ENCODE results near the gene GFOD1.

GFOD1 gene

DNA sequence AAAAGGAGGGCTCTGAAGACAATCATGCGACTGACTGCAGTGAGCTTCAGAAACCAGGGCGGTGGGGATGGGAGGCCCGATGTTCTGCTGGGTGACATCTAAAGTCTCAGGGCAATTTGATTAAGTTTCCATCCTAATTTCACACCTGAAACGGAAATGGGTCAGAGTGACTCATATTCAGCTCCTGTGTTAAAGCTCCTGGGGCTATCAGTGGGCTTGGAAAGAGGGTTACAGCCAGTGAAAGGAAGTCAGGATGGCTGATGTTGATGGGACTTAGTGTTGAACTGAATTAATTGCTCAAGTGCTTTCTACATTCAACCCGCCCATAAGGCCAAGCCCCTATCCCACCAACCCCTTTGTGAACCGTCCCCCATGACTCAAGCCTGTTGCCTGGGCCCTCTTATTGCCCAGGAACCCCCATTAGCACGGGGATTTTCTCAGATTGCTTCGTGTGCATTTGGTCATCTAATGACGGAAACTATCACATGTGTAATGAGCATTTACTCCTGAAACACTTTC, 112.0 kb downstream of the GFOD1 start:
- no peak for DNase-seq (ENCODE audit: low spot score)

DNA sequence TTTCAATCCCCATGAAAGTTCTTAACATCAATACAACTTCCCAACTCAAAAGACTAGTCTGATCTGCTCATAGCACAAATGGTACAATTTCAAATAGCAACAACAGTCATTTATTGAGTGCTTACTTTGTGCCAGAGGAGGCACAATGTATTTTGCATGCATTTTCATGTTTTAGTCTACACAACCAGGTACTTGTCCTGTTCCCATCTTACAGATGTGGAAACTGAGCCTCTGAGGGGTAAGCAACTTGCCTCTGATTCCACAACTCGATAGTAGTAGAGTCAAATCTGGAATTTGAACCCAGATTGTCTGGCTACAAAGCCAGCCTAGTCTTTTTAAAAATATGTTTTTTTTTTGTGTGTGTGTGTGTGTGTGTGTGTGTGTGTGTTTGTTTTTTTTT, 113.5 kb downstream of the GFOD1 start:
- no peak for DNase-seq (ENCODE audit: low spot score)

DNA sequence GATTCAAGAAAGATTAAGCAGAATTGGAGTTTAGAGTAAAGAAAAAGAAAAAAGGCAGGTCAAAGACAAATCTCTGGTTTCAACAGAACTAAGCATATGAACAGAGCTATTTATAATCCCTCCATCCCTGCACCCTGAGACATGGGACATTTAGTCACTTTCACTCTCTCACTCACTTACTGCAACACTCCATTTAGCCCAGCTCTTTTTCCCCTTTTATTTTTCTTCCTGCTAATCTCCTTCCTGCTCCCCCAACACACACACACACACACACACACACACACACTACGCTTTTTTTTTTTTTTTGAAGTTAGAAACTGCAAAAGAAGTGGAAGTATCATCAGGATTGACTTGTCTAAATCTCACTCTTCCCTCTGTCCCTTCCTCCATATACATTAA, 113.9 kb downstream of the GFOD1 start:
- DNase-seq (ENCODE audit: low spot score): no peak

DNA sequence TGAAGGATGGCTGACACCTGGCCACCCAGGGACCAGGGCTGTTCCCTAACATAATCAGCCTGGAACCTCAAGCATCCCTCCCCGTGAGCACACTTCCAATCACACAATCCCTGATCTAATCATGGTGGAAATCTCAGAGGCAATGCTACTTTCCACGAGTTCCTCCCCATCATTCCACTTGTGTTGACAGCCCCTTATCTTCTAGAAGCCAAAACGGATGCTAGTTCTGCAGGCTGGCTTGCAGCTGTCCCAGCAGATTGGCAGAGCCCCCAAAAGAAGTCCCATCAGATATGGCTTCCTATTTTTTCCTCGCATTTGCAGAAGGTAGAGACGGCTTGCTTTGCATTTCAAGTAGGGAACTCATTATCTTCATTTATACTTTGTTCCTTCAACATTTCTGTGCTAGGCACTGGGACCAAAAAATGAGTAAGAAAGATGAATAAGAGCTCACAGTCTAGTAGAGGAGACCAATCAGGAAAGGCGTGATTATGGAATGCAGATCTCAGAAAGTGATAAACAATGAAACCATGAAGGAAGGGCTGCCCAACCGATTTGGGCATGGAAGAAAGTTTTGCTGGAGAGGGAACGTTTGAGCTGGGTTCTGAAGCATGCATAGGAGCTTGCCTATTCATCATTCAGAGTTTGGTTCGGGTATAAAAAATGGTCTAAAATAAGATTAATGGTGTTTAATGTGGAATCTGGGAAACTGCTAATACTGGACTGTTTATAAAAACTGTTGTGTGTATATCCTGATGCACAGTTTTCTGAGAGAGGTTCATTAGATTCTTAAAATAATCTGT, 114.5 kb downstream of the GFOD1 start:
- DNase-seq (ENCODE audit: low spot score): no peak

DNA sequence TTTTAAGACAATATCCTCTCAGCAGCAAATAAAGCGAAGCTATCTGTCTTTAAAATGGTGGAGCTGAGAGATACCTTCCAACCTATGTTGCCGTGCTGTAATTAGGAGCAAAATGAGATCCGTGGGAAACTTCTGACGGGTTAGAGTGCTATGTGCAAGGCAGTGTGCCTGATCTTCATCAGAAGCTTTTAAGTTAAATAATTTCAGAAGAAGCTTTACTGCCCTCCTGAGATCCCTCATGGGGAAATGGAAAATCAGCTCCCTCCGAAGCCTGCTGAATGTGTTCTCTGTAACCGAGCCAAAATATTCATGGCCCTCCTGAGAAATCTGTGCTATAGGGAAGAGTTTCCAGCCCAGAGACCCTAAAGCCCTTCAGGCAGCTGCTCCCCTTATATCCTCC, 115.3 kb downstream of the GFOD1 start:
- no peak for DNase-seq (ENCODE audit: low spot score)

DNA sequence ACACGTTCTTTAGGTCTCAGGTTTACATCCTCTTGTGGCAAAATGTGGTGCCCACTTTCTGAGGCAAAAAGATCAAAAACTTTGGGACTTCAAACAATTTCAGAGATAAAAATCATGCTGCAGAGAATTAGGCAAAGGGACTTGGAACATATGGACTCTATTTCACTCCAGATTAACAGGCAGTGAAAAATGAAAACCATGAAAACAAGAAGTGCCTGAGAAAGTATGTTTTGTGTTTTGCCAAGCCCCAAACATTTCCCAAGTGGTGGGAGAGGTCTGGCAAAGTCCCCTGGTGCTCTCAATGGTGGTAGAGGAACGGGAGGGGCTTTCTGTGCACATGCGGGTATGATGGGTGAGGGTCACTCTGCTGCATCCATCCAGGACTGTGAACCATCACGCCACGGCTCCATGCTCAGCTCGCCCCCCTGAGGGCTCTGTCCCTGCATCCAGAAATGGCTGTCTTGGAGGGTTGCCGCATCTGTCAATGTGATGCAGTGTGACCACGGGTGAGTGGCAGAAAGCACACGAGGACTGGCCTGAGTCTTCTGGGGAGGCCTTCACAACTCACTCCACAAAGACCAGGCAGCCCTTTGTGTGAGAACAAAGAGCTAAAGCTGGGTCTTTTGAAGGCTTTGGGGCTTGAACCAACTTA, 115.9 kb downstream of the GFOD1 start:
- DNase-seq (ENCODE audit: low spot score): no peak

DNA sequence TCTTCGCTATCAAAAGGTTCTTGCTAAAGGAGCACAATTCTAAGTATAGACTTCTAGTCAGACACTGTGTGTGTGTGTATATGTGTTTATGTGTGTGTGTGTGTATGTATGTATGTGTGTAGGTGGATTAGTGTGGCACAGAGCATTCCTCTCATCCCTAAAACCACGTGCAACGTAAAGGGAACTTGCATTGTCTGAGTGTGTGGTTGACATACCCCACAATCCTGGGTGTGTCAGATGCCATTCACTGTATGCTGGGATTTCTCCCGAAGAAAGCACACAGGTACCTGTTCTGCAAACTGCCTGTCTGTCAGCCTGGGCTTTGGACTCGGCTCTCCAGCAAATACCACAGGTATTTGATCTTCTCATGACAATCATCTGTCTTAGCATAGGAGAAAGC, 116.8 kb downstream of the GFOD1 start:
- DNase-seq (ENCODE audit: low spot score): no peak

DNA sequence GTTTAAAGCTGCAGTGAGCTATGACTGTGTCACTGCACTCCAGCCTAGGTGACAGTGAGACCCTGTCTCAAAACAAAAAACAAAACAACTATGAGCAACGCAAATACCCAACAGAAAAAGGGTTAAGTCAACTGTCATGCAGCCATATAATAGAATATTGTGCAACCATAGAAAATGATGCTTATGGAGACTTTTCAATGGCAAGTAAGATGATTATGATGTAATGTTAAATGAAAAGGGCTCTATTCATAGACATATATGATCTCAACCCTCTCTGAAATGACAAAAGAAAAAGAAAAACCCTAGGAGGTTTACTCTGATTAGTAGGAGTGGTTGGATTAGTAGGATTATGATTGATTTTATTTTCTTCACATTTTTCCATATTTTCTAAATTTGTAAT, 117.8 kb downstream of the GFOD1 start:
- DNase-seq (ENCODE audit: low spot score): no peak

DNA sequence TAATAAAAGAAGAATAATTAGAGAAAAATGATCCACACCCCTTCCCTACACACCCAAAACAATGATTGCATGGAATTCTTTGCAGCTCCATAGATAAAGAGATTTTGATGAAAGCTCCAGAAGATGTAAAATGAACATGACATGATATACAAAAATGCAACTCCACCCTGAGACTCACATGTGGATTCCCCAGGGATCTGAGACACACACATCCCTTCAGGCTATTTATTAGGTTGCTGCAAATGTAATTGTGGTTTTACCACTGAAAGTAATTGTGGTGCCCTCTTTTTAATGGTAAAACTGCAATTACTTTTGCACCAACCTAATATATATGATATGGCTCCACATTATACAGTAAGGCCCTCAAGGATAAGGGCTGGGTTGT, 118.7 kb downstream of the GFOD1 start:
- no peak for DNase-seq (ENCODE audit: low spot score)

DNA sequence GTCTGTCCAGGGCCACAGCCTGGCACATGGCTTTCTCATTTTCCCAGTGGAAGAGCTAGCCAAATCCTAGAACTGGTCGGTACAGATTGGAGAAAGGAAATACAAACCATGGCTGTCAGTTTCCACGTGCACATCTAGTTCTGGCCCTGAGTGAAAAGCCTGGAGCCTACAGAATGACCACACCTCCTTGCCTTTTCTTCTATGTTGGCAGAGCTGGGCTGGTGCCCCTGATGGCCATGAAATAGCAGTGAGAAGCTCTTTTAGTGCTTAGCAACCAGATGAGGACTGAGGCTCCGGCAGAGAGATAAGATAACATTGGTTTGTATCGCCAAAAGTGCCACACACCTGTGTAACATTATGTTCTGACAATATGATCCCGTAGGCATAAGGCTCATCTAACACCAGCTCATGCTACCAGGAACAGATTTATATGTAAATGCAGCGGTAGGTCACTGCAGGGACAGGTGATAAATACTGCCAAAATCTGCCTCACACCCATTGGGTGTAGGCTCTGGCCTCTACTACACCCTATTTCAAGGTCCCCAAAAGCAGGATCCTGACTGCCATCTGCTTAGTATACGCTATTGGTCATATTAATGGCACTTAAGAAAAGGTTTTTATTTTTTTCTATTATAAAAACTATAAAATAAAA, 119.2 kb downstream of the GFOD1 start:
- no peak for DNase-seq (ENCODE audit: low spot score)

DNA sequence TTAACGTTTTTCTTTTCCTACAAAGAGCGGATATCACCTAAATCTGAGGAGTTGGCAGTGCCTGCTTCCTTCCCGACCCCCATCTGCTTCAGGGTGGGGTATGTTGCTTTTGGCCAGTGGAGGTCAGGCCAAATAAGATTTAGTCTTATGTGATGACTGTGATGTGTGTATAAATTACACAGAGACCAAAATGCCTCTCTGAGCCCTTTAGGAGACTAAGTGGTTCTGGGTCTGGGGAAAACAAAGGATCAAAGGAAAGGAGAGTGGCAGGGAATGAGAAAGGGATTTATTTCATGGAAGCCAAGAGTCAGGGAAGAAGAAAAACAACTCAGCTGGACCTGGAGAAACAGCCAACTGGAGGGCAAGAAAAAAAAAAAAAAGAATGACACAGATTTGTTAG, 120.0 kb downstream of the GFOD1 start:
- DNase-seq (ENCODE audit: low spot score): no peak

DNA sequence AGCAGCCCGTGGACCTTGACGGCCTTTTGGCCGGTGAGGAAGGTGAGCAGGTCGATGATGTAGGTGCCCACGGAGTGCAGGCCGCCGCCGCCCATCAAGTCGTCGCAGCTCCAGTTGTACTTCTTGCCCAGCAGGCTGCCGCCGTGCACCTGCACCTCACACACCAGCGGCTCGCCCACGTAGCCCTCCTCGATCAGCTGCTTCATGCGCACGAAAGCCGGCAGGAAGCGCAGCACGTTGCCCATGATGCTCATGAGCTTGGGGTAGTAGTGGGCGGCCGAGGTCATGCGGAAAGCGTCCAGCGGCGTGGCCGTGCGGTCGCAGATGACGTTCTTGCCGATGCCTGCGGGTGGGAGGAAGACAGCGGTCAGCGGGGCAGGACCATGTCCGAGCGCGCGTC, 122.1 kb downstream of the GFOD1 start:
- no peak for DNase-seq (ENCODE audit: low spot score)

DNA sequence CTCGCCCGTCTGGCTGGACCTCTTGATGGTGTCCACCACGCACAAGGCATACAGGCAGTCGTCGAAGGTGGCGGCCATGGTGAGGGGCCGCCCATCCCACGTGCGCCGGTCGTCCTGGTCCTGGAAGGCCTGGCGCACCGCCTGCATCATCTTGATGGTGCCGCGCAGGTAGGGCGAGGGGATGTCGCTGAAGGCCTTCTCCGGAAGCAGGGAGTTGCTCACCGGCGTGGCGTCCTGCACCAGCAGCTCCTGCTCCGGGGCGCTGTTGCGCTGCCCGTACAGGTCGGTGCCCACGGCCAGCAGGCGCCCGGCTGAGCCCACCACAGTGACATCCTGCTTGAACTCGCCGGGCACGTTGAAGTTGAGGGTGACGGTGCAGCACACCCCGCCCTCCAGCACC, 122.6 kb downstream of the GFOD1 start:
- DNase-seq (ENCODE audit: low spot score): no peak

DNA sequence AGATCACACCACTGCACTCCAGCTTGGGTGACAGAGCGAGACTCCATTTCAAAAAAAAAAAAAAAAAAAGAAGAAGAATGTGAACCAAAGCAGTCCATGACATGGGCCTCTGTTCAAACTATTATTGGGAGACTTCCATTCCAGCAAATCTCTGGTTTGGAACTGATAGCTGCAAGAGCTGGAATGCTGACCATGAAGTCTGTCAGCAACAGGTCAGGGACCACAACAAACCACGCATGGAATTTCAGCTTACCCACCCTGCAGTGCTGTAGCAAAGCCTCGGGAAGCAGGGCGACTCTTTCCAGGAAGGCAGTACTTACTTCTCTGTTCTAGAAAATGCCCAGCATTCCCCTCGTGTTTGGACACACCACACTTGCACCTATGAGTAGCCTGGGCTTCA, 125.0 kb downstream of the GFOD1 start:
- no peak for DNase-seq (ENCODE audit: low spot score)

DNA sequence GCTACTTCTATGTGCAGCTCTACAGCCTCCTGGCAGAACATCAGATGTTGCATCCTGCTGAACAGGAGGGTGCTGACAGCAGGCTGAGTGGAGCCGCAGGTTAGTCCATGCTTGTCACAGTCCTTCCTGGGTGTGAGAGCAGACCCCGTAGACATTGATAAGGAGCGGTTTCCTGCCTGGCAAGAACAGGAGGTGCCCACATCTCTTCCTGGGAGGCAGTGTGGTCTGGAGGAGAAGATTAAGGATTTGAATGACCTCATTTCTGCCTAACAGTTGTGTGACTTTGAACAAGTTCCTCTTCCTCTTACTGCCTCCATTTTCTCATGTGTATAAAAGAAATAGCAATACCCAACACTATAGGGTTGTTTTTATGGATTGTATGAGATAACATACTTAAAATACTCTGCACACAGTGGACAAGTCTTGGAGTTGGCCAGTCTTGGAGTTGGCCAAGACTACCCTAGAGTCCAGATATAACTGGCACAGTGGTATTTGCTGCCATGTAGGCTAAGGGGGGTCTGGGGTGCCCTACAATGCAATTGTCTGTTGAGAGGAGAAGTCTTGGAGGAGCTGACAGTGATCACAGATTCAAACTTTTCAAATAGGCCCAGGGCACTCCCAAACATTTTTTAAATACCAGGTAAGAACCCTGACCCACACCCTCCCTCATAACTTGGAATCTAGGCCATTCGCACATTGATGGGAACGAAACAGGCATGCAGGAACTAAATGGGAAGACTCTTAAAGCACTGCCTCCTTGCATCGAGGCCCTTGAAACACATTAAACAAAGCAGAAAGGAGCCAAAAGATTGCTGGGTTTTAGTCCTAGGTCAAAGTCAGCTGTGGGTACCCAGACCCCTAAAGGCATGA, 126.5 kb downstream of the GFOD1 start:
- no peak for DNase-seq (ENCODE audit: low spot score)

DNA sequence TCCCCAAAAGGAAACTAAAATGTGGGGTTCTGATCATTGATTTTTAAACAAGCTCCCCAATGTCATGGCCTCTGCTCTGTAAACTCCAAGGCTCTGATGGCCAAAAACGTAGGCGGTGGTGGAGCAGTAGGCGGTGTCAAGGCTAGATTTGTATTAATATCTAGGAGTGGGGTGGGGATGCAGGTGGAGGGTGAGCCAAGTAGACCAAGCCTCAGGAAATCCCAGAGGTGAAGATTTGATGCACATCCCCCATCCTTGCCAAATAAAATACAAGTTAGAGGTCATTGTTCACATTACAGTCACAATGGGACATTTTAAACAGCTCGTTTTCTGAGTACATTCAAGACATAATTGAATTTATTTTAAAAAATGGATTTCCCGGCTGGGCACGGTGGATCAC, 128.1 kb downstream of the GFOD1 start:
- no peak for DNase-seq (ENCODE audit: low spot score)

DNA sequence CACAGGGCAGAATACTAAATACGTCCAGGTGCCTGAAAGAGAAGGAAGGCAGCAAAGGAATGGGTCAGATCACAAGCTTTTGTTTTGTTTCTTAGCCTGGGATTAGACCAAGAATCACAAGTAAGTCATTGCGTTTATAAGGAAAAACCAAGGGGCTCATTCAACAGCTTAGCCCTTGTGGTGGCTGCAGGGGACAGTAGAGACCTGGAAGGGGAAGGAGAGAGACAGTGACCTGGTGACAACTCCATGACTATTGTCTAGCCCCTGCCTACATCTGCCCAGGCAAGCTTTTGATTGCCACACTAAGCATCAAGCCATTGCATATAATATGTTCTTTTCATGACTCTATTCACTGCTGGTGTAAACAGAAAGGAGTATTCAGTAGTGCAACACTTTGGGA, 128.9 kb downstream of the GFOD1 start:
- no peak for DNase-seq (ENCODE audit: low spot score)

DNA sequence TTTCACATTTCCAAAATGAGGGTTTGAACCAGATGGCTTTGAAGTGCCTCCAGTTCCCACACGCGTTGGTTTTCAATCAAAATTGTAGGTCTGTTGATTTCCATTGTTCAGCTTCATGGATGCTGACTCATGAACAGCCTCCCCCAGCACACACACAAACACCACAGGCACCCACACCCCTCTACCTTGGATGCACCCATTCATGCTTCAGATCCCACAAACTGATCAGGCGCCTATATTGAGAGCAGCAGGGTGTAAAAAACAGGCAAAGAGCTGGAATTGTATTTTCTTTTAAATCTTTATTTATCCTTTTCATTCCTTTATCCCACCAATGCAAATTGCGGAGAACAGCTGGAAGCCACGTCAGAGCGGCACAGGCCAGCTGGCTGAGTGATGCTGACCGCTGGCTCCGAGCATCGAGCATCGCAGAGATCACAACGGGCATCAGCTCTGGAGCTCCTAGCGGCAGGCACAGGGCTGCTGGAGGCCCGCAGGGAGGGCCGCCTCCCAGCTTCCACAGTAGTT, 129.8 kb downstream of the GFOD1 start:
- DNase-seq (ENCODE audit: low spot score): peak; percentile 81

DNA sequence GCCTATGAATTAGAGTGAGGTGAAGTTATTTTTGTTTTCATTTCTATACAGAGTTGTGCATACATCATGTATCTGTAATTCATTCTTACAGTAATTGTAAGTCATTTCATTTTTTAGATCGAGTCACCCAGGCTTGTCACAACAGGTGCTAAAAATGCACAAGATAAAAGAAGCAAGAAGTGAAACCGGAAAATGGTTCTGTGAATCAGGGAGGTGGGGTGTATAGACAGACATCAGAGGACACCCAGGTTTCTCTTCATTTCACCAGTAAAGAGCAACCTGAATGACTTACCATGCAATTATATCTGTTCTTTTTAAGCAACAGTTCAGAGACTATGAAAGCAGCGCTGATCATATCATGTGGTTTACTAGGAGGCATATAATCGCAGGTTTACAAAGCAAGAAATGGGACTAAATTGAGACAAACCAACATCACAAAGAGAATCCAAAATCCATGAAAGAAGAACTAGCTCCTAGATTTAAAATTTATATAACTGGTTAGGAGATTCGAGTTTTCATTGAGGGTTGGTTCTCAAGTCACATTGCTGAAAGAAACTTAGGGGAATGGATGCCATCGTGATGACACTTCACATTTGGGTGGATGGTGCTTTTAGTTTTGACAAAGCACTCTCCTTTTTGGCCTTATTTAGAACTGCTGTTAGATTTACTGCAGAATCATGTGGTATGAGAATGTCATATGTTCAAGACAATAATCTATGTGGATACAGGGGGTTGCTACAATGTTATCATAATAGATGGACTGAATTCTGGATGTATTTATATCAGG, 131.2 kb downstream of the GFOD1 start:
- DNase-seq (ENCODE audit: low spot score): no peak

DNA sequence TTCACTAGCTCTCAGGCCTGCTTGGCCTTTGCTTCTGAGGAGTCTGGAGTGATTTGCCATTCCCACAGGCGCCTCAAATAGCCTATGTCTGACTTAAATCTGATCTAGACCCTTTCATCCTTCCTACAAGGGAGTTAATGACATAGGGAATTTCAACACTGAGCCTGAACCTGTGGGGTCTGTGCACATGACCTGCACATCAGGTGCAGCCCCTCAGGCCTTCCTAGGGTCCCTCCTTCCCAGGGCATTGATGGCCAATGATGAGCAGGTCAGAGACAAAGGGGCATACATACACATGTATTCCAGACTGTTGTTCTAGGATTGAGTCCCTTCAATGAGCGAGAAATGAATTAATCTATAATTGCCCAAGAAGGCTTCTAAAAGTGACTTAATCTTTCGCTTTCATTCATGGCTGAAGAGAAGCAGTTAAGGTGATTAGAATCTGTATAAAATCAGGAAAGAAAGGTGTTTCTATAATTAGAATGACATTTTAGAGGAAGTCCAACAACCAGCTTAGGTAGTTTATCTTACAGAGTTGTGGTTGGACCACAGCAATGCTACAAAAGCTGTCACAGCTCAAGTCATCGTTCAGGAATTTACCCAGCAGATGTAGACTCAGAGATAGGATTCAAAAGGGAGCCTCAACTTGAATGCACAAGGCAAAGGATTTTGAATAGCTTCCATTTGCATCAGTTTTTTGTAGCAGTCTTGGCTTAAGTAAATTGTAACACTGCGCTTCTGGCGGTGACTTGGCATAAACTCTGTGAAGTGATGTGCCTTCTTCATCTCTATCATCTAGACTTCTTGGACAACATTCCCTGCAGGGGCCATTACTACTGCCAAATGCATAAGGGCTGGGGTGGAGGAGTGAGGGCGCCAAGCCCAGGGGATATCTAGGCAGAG, 132.1 kb downstream of the GFOD1 start:
- no peak for DNase-seq (ENCODE audit: low spot score)

All from Ammon's horn (tissue), 1 donor.